Calu3 (cell line): ENCODE results near the gene GUCA2A. TPM values are rescaled to one million over a fixed set of nuclear protein-coding genes. Genes with fewer than 3 reads are reported as not detected.

ENCODE experiments used
- BruUV-seq: library from RNA; stranded (reverse); fragments of 400-500 nt; replicated peaks from 2 replicates; lab custom pipeline; 2021; lab: Mats Ljungman, UMichigan
- CTCF ChIA-PET: fragments of 300-600 bp; sonication (Branson Sonifier 250); formaldehyde crosslinking; loops from one replicate; lab custom pipeline; 2022; ENCODE audit warnings: antibody characterized with exemption; lab: Charles Lee
- DNase-seq: peaks from one replicate; pipeline ENCODE4 v3.0.0; 2022
- H3K27ac Mint-ChIP-seq: one replicate; pipeline ENCODE4 v1.8.0; 2022; ENCODE audit warnings: mixed read lengths; ENCODE audit not compliant: unreplicated experiment
- H3K27me3 Mint-ChIP-seq: one replicate; pipeline ENCODE4 v1.8.0; 2022; ENCODE audit warnings: mixed read lengths; ENCODE audit not compliant: unreplicated experiment
- H3K36me3 Mint-ChIP-seq: one replicate; pipeline ENCODE4 v1.8.0; 2022; ENCODE audit warnings: mild to moderate bottlenecking, moderate library complexity, mixed read lengths; ENCODE audit not compliant: insufficient read depth, unreplicated experiment
- H3K4me1 Mint-ChIP-seq: one replicate; pipeline ENCODE4 v1.8.0; 2022; ENCODE audit warnings: mild to moderate bottlenecking, low read depth, mixed read lengths; ENCODE audit not compliant: unreplicated experiment
- H3K4me3 Mint-ChIP-seq: one replicate; pipeline ENCODE4 v1.8.0; 2022; ENCODE audit warnings: mild to moderate bottlenecking, low read depth, moderate library complexity, mixed read lengths; ENCODE audit not compliant: unreplicated experiment
- H3K9me3 Mint-ChIP-seq: one replicate; pipeline ENCODE4 v1.8.0; 2022; ENCODE audit warnings: low read depth, mixed read lengths; ENCODE audit not compliant: unreplicated experiment
- CTCF ChIP-seq: fragments of 200-600 bp; IDR thresholded peaks from one replicate; pipeline ENCODE4 v1.8.0; 2022; ENCODE audit warnings: antibody characterized with exemption; ENCODE audit not compliant: unreplicated experiment
- intact Hi-C: fragments of 100-400 bp; cut with micrococcal nuclease; formaldehyde crosslinking; loops from one replicate; pipeline ENCODE4 v1.10.0; 2022; ENCODE audit not compliant: unreplicated experiment
- total RNA-seq: library from RNA; stranded (reverse); gene quantifications from 2 replicates; pipeline ENCODE4 v1.2.3, GENCODE V29; 2022

GUCA2A gene
- total RNA-seq, 1 experiment from 2014 or later: not detected

GRCh38 chr1:42154685-42155084, 9.9 kb downstream of the GUCA2A start:
- no peak for TF ChIP-seq CTCF
- no peaks in the 10 kb centered on the region for H3K36me3 Mint-ChIP-seq
- peaks cover 28% of the 10 kb centered on the region for H3K27me3 Mint-ChIP-seq
- DNase-seq: no peak
- H3K27ac Mint-ChIP-seq: no peak overlapping the region
- CTCF ChIA-PET: no interaction called here
- H3K9me3 Mint-ChIP-seq: no peaks in the 10 kb centered on the region
- no TSS peak for BruUV-seq
- no peak overlapping the region for H3K4me3 Mint-ChIP-seq
- intact Hi-C loops: no loop called here
- H3K4me1 Mint-ChIP-seq: peaks cover 30% of the 10 kb centered on the region

GRCh38 chr1:42153624-42154023, 10.9 kb downstream of the GUCA2A start:
- BruUV-seq: no TSS peak
- TF ChIP-seq CTCF: no peak
- CTCF ChIA-PET: no interaction called here
- Mint-ChIP-seq H3K4me1 (peaks cover 30% of the 10 kb centered on the region), H3K36me3 (no peaks in the 10 kb centered on the region), H3K9me3 (no peaks in the 10 kb centered on the region), H3K27me3 (peaks cover 30% of the 10 kb centered on the region), H3K27ac (no peak overlapping the region), H3K4me3 (no peak overlapping the region)
- no peak for DNase-seq
- intact Hi-C loops: no loop called here

DNA sequence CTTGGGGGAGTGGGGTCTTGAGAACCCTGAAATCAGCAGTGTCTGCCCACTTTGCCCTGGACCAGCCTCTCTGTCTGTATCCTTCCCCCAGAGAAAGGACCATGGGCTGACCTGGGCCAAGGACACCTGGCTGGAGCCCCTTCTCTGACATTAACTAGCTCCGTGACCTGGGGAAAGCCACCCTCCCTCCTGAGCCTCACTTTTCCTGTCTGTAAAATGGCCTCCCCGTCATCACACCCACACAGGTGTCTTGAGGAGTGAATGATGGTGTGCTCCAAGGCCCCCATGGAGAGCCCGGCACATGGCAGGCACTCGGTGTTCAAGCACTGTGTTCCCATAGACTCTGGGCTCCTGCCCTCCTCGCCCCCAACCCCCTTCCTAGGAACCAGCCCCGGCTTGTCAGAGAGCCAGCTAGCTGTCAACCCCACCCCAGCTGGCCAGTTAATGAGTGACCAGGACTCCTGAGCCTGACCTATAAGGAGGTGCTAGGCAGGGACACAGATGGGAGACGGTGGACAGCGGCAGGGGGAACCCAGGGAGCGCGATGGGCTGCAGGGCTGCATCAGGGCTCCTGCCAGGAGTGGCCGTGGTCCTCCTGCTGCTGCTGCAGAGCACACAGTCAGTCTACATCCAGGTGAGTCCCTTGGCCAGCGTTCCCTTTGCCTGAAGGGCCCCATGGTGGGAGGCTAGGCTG, 11.5 kb downstream of the GUCA2A start, which contains the start of gene GUCA2B:
Gene GUCA2B (plus strand): TSS at position 504 of the 694 bp plus-strand sequence. CDS start 41 bp downstream, at position 545.
- Mint-ChIP-seq H3K4me1 (peaks cover 30% of the 10 kb centered on the region), H3K4me3 (no peak within 1 kb of the TSS), H3K9me3 (no peaks in the 10 kb centered on the region), H3K27ac (no peak within 1 kb of the TSS), H3K36me3 (no peaks in the 10 kb centered on the region), H3K27me3 (peaks cover 30% of the 10 kb centered on the region)
- no TSS peak for BruUV-seq
- peak; percentile 28 for DNase-seq
- CTCF ChIA-PET: interaction anchor here (2.1 kb wide), 1 partner anchor 20 kb away, joined by 8 read pairs; no protein-coding TSS in a partner anchor
- no peak for TF ChIP-seq CTCF
- intact Hi-C loops: no loop called here

GRCh38 chr1:42152119-42152518, 12.4 kb downstream of the GUCA2A start:
- H3K4me3 Mint-ChIP-seq: no peak overlapping the region
- intact Hi-C loops: no loop called here

More at GRCh38 chr1:42152119-42152518, 12.4 kb downstream of the GUCA2A start:
- peaks cover 30% of the 10 kb centered on the region for H3K27me3 Mint-ChIP-seq
- no peaks in the 10 kb centered on the region for H3K9me3 Mint-ChIP-seq
- no peak for TF ChIP-seq CTCF
- no TSS peak for BruUV-seq
- DNase-seq: peak; percentile 32
- peaks cover 30% of the 10 kb centered on the region for H3K4me1 Mint-ChIP-seq
- no peak overlapping the region for H3K27ac Mint-ChIP-seq
- CTCF ChIA-PET: interaction anchor here (1.1 to 2.1 kb wide), 2 partner anchors 14 to 21 kb away, joined by 4 to 8 read pairs; no protein-coding TSS in a partner anchor
- H3K36me3 Mint-ChIP-seq: no peaks in the 10 kb centered on the region
